DND-41 (cell line): Measurements from ENCODE around the gene TP53TG3.
"Not testable (repeated sequence)": the region's sequence is repeated elsewhere in the genome, so short reads cannot be mapped to it uniquely, and the experiment has no call there.

ENCODE experiments used
- ATAC-seq: fragments of 200-7000 bp; cut with Tn5 transposase; 3 replicates; pipeline ENCODE4 v1.9.1; 2021; ENCODE audit warnings: low read depth; ENCODE audit not compliant: insufficient read depth
- DNase-seq: peaks from one replicate; pipeline ENCODE4 v3.0.0-alpha.2; 2020
- H2AFZ ChIP-seq: 2 replicates; pipeline ENCODE4 v1.6.0; 2012; ENCODE audit warnings: low read depth, low read length
- H3K27ac ChIP-seq: 2 replicates; pipeline ENCODE4 v1.5.1; 2012; ENCODE audit warnings: low read length, inconsistent platforms
- H3K27me3 ChIP-seq: fragments of 200-600 bp; sonication (generic); 2 replicates; pipeline ENCODE4 v1.6.0; 2012; ENCODE audit warnings: low read length, mild to moderate bottlenecking, inconsistent platforms; ENCODE audit not compliant: insufficient read depth, poor library complexity
- H3K36me3 ChIP-seq: 2 replicates; pipeline ENCODE4 v1.5.1; 2012; ENCODE audit warnings: low read length, inconsistent platforms; ENCODE audit not compliant: insufficient read depth
- H3K4me1 ChIP-seq: 2 replicates; pipeline ENCODE4 v1.5.1; 2012; ENCODE audit warnings: mild to moderate bottlenecking, low read length; ENCODE audit not compliant: insufficient read depth
- H3K4me2 ChIP-seq: 2 replicates; pipeline ENCODE4 v1.6.0; 2012; ENCODE audit warnings: mild to moderate bottlenecking, moderate library complexity, low read length, inconsistent platforms; ENCODE audit not compliant: insufficient read depth
- H3K4me3 ChIP-seq, 2 experiments: fragments of 200-600 bp in 1 of 2; shearing (Covaris generic) in 1 of 2; 2 replicates each; pipeline ENCODE4 v1.5.1; 2012 to 2016; ENCODE audit warnings: inconsistent platforms in 2 of 2, low read length in 2 of 2, mild to moderate bottlenecking in 2 of 2, low read depth in 1 of 2, moderate library complexity in 1 of 2
- H3K79me2 ChIP-seq: 2 replicates; pipeline ENCODE4 v1.6.0; 2012; ENCODE audit warnings: low read length, inconsistent platforms; ENCODE audit not compliant: insufficient read depth
- H3K9ac ChIP-seq: 2 replicates; pipeline ENCODE4 v1.6.0; 2012; ENCODE audit warnings: low read depth, mild to moderate bottlenecking, inconsistent platforms, low read length, moderate library complexity
- H3K9me3 ChIP-seq: 2 replicates; pipeline ENCODE4 v1.5.1; 2012; ENCODE audit warnings: low read length, moderate library complexity, mild to moderate bottlenecking, inconsistent platforms; ENCODE audit not compliant: insufficient read depth, severe bottlenecking
- H4K20me1 ChIP-seq: 2 replicates; pipeline ENCODE4 v1.6.0; 2012; ENCODE audit warnings: low read length; ENCODE audit not compliant: insufficient read depth

The TP53TG3 gene

GRCh38 chr16:32676065-32676464 is at the start of gene TP53TG3:
Gene TP53TG3 (minus strand): TSS chr16:32676165. CDS start chr16:32676097, 68 bp downstream.
- H3K4me3 ChIP-seq, DNase-seq, H3K36me3 ChIP-seq, H3K9ac ChIP-seq, H3K79me2 ChIP-seq, H3K27me3 ChIP-seq, H4K20me1 ChIP-seq, H3K9me3 ChIP-seq, H3K4me2 ChIP-seq, H3K27ac ChIP-seq, H2AFZ ChIP-seq, ATAC-seq, H3K4me1 ChIP-seq: not testable (repeated sequence)

GRCh38 chr16:32650876-32651275 is 25.1 kb downstream of the TP53TG3 start:
- not testable (repeated sequence) for H3K4me2 ChIP-seq, H3K4me1 ChIP-seq, H3K36me3 ChIP-seq, H3K27me3 ChIP-seq, ATAC-seq, H3K4me3 ChIP-seq, H3K79me2 ChIP-seq, DNase-seq, H3K27ac ChIP-seq, H2AFZ ChIP-seq, H4K20me1 ChIP-seq, H3K9ac ChIP-seq, H3K9me3 ChIP-seq

- not testable (repeated sequence) for H3K27ac ChIP-seq, H3K27me3 ChIP-seq
Observed at GRCh38 chr16:32647562-32647961, 28.4 kb downstream of the TP53TG3 start.

DNA sequence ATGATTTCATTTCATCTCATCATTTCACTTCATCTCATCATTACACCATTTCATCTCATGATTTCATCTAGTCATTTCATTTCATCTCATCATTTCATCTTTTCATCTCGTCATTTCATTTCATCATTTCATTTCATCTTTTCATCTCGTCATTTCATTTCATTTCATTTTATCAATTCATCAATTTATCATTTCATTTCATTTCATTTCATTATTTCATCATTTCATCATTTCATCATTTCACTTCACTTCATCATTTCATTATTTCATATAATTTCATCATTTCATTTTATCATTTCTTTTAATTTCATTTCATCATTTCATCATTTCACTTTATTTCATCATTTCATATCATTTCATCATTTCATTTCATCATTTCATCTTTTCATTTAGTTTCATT is 29.2 kb downstream of the TP53TG3 start:
- H3K36me3 ChIP-seq, H3K79me2 ChIP-seq, H4K20me1 ChIP-seq, H3K4me2 ChIP-seq, H3K4me3 ChIP-seq, H3K9me3 ChIP-seq, H3K4me1 ChIP-seq, ATAC-seq, DNase-seq, H3K9ac ChIP-seq, H2AFZ ChIP-seq, H3K27me3 ChIP-seq, H3K27ac ChIP-seq: not testable (repeated sequence)

More at GRCh38 chr16:32647562-32647961, 28.4 kb downstream of the TP53TG3 start:
- not testable (repeated sequence) for DNase-seq, H3K4me3 ChIP-seq, H3K79me2 ChIP-seq, H3K9me3 ChIP-seq, H3K9ac ChIP-seq, H2AFZ ChIP-seq, H3K4me2 ChIP-seq, H4K20me1 ChIP-seq, ATAC-seq, H3K4me1 ChIP-seq, H3K36me3 ChIP-seq

DNA sequence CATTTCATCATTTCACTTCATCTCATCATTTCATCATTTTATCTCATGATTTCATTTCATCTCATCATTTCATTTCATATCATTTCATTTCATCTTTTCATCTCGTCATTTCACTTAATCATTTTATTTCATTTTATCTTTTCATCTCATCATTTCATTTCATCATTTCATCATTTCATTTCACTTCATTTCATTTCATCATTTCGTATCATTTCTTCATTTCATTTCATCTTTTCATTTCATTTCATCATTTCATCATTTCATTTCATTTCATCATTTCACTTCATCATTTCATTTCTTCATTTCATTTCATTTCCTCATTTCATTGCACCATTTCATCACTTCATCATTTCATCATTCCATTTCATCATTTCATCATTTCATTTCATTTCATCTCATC is 29.8 kb downstream of the TP53TG3 start:
- H3K4me3 ChIP-seq, H3K4me2 ChIP-seq, H3K27me3 ChIP-seq, H3K9ac ChIP-seq, H4K20me1 ChIP-seq, H3K36me3 ChIP-seq, DNase-seq, H3K9me3 ChIP-seq, H3K27ac ChIP-seq, H3K4me1 ChIP-seq, H2AFZ ChIP-seq, ATAC-seq, H3K79me2 ChIP-seq: not testable (repeated sequence)

DNA sequence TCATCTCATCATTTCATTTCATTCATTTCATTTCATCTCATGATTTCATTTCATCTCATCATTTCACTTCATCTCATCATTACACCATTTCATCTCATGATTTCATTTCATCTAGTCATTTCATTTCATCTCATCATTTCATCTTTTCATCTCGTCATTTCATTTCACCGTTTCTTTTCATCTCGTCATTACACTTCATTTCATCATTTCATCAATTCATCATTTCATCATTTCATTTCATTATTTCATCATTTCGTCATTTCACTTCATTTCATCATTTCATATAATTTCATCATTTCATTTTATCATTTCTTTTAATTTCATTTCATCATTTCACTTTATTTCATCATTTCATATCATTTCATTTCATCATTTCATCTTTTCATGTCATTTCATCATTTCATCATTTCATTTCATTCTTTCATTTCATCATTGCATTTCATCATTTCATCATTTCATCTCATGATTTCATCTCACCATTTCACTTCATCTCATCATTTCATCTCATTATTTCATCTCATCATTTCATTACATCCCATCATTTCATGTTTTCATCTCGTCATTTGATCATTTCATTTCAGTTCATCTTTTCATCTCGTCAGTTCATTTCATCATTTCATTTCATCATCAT is 30.6 kb downstream of the TP53TG3 start:
- ATAC-seq, H3K4me2 ChIP-seq, H3K9ac ChIP-seq, H3K4me3 ChIP-seq, H3K27me3 ChIP-seq, H4K20me1 ChIP-seq, DNase-seq, H3K79me2 ChIP-seq, H3K36me3 ChIP-seq, H2AFZ ChIP-seq, H3K4me1 ChIP-seq, H3K9me3 ChIP-seq, H3K27ac ChIP-seq: not testable (repeated sequence)

DNA sequence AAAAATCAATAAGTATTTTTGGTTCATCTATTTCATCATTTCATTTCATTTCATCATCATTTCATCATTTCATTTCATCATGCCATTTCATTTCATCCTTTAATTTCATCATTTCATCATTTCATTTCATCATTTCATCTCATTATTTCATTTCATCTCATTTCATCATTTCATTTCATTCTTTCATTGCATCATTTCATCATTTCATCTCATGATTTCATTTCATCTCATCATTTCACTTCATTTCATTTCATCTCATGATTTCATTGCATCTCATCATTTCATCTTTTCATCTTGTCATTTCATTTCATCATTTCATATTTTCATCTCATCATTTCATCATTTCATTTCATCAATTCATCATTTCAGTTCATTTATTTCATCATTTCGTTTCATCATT is 31.2 kb downstream of the TP53TG3 start:
- not testable (repeated sequence) for ATAC-seq

GRCh38 chr16:32637614-32638013 is 38.4 kb downstream of the TP53TG3 start:
- not testable (repeated sequence) for H4K20me1 ChIP-seq, H3K79me2 ChIP-seq, H3K27ac ChIP-seq, H3K9ac ChIP-seq, H3K36me3 ChIP-seq, DNase-seq, H2AFZ ChIP-seq, H3K4me3 ChIP-seq, H3K4me2 ChIP-seq, ATAC-seq, H3K9me3 ChIP-seq, H3K4me1 ChIP-seq, H3K27me3 ChIP-seq

More for the DNA sequence above, 31.2 kb downstream of the TP53TG3 start:
- DNase-seq, H3K9ac ChIP-seq, H3K9me3 ChIP-seq, H3K36me3 ChIP-seq, H3K4me2 ChIP-seq, H4K20me1 ChIP-seq, H3K4me3 ChIP-seq, H2AFZ ChIP-seq, H3K27ac ChIP-seq, H3K27me3 ChIP-seq, H3K79me2 ChIP-seq, H3K4me1 ChIP-seq: not testable (repeated sequence)
